Stimulated activated naive B cell treated with anti-CD40 and anti-IgM and Interleukin-4, amounts not matched to agents 10 μg/mL and 1 μg/mL and 100 μg/mL, for 72 hours (primary cell): Measurements from ENCODE around the gene CERS6.

Experiments used
- ATAC-seq, 2 donors: fragments of 150-1000 bp; cut with Tn5 transposase; replicated peaks; 2 replicates each; pipeline ENCODE4 v1.10.0; 2021; ENCODE audit warnings: moderate library complexity in 1 of 2
- DNase-seq: peaks from one replicate; pipeline ENCODE4 v3.0.0; 2021
- H3K27ac Mint-ChIP-seq: one replicate; pipeline ENCODE4 v1.8.0; 2022; ENCODE audit warnings: mild to moderate bottlenecking, mixed read lengths
- H3K27me3 Mint-ChIP-seq, 2 donors: one replicate each; pipeline ENCODE4 v1.8.0; 2022; ENCODE audit warnings: mixed read lengths in 2 of 2
- H3K36me3 Mint-ChIP-seq, 2 donors: one replicate each; pipeline ENCODE4 v1.8.0; 2022; ENCODE audit warnings: mixed read lengths in 2 of 2, mild to moderate bottlenecking in 1 of 2
- H3K4me1 Mint-ChIP-seq, 2 donors: one replicate each; pipeline ENCODE4 v1.8.0; 2022; ENCODE audit warnings: mixed read lengths in 2 of 2, mild to moderate bottlenecking in 1 of 2
- H3K4me3 Mint-ChIP-seq, 2 donors: one replicate each; pipeline ENCODE4 v1.8.0; 2022; ENCODE audit warnings: mild to moderate bottlenecking in 2 of 2, mixed read lengths in 2 of 2, moderate library complexity in 1 of 2
- H3K9me3 Mint-ChIP-seq, 2 donors: one replicate each; pipeline ENCODE4 v1.8.0; 2022; ENCODE audit warnings: mixed read lengths in 2 of 2, mild to moderate bottlenecking in 1 of 2

Gene CERS6

GRCh38 chr2:168453404-168453803, 2.7 kb upstream of the CERS6 start:
- ATAC-seq (no peak), DNase-seq (no peak)
- Mint-ChIP-seq H3K27me3 (no peaks in the 10 kb centered on the region), H3K36me3 (no peaks in the 10 kb centered on the region), H3K27ac (no peak overlapping the region), H3K4me1 (peaks cover 5 to 12% of the 10 kb centered on the region in 2 donors), H3K4me3 (no peak overlapping the region), H3K9me3 (no peaks in the 10 kb centered on the region)

GRCh38 chr2:168454737-168455644, 1.1 kb upstream of the CERS6 start:
- Mint-ChIP-seq H3K27ac (no peak overlapping the region), H3K27me3 (no peaks in the 10 kb centered on the region)
- ATAC-seq, result no peak

GRCh38 chr2:168456521-168457189, 583 bp downstream of the CERS6 start:
- Mint-ChIP-seq H3K9me3 (no peaks in the 10 kb centered on the region), H3K27ac (peak overlapping the region; percentile 44), H3K4me3 (no peak overlapping the region), H3K4me1 (peaks cover 15 to 41% of the 10 kb centered on the region in 2 donors), H3K36me3 (peaks cover 5 to 11% of the 10 kb centered on the region in 2 donors), H3K27me3 (no peaks in the 10 kb centered on the region)
- DNase-seq (peak; percentile 20), ATAC-seq (peak; percentile 37 to 46)

More at GRCh38 chr2:168454737-168455644, 1.1 kb upstream of the CERS6 start:
- no peaks in the 10 kb centered on the region for H3K9me3 Mint-ChIP-seq
- DNase-seq, result no peak
- H3K4me3 Mint-ChIP-seq, result no peak overlapping the region
- H3K36me3 Mint-ChIP-seq, result peaks cover 4% of the 10 kb centered on the region in 2 donors
- H3K4me1 Mint-ChIP-seq, result peaks cover 8 to 26% of the 10 kb centered on the region in 2 donors

GRCh38 chr2:168457190-168457895, 1.3 kb downstream of the CERS6 start:
- peaks cover 17 to 48% of the 10 kb centered on the region in 2 donors for H3K4me1 Mint-ChIP-seq
- peak; percentile 13 to 31 for ATAC-seq
- no peaks in the 10 kb centered on the region for H3K9me3 Mint-ChIP-seq
- H3K27ac Mint-ChIP-seq, result peak overlapping the region; percentile 60
- no peak overlapping the region for H3K4me3 Mint-ChIP-seq
- no peak for DNase-seq
- H3K27me3 Mint-ChIP-seq, result no peaks in the 10 kb centered on the region
- peaks cover 5 to 11% of the 10 kb centered on the region in 2 donors for H3K36me3 Mint-ChIP-seq

GRCh38 chr2:168458139-168458538, 2.1 kb downstream of the CERS6 start:
- Mint-ChIP-seq H3K27me3 (no peaks in the 10 kb centered on the region), H3K27ac (no peak overlapping the region), H3K9me3 (no peaks in the 10 kb centered on the region), H3K36me3 (peaks cover 5 to 11% of the 10 kb centered on the region in 2 donors), H3K4me1 (peaks cover 17 to 48% of the 10 kb centered on the region in 2 donors), H3K4me3 (no peak overlapping the region)
- no peak for ATAC-seq
- DNase-seq, result no peak

- Mint-ChIP-seq H3K27me3 (no peaks in the 10 kb centered on the region), H3K36me3 (peaks cover 5 to 11% of the 10 kb centered on the region in 2 donors), H3K4me1 (peaks cover 17 to 49% of the 10 kb centered on the region in 2 donors), H3K9me3 (no peaks in the 10 kb centered on the region), H3K4me3 (no peak overlapping the region), H3K27ac (no peak overlapping the region)
- ATAC-seq (no peak), DNase-seq (no peak)
Observed at GRCh38 chr2:168459256-168459655, 3.2 kb downstream of the CERS6 start.

DNA sequence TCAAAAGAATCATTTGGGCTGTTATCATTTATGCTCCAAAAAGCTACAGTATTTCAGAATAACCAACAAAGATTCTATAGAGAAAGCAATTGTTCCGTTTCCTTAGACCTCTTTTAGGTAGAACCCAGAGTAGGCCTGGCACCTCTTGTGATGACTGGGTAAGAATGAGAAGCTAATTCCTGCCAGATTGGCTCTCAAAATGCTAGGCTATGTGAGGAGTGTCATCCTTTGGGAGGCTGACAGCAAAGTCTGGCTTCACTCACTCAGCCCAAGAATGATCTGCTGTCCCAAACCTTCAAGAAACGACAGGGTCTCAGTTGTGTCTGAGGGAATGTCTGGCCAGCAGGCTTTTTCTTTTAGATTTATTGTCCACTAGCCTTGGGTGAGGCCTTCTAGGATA, 4.5 kb downstream of the CERS6 start:
- no peaks in the 10 kb centered on the region for H3K9me3 Mint-ChIP-seq
- no peak overlapping the region for H3K4me3 Mint-ChIP-seq
- no peaks in the 10 kb centered on the region for H3K27me3 Mint-ChIP-seq
- H3K4me1 Mint-ChIP-seq, result peaks cover 25 to 62% of the 10 kb centered on the region in 2 donors
- H3K36me3 Mint-ChIP-seq, result peaks cover 5 to 13% of the 10 kb centered on the region in 2 donors
- DNase-seq, result no peak
- no peak for ATAC-seq
- H3K27ac Mint-ChIP-seq, result no peak overlapping the region

GRCh38 chr2:168461178-168461941, 5.3 kb downstream of the CERS6 start:
- H3K27me3 Mint-ChIP-seq, result no peaks in the 10 kb centered on the region
- H3K9me3 Mint-ChIP-seq, result no peaks in the 10 kb centered on the region
- ATAC-seq, result no peak
- no peak overlapping the region for H3K4me3 Mint-ChIP-seq
- peaks cover 28 to 70% of the 10 kb centered on the region in 2 donors for H3K4me1 Mint-ChIP-seq
- peaks cover 5 to 14% of the 10 kb centered on the region in 2 donors for H3K36me3 Mint-ChIP-seq
- H3K27ac Mint-ChIP-seq, result no peak overlapping the region
- no peak for DNase-seq

DNA sequence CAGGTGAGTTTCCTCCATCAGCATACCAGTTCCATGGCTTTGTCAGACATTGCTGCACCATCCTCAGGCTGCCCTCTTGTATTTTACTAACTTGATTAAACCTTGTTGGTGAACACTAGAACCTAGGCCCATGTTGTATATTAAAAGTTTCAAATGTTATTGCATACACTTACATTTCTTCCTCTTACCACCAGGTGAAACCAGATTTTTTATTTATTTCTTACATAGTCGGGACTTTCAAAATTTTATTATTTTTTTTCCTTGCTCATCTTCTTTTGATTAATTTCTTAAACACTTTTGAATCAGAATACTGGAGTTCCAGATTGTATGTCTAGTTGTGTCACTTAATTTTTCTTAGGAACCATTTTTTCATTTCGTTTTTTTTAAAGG, 5.9 kb downstream of the CERS6 start:
- no peak for ATAC-seq
- Mint-ChIP-seq H3K27me3 (no peaks in the 10 kb centered on the region), H3K27ac (no peak overlapping the region), H3K4me3 (no peak overlapping the region), H3K36me3 (peaks cover 5 to 14% of the 10 kb centered on the region in 2 donors), H3K4me1 (peaks cover 33 to 76% of the 10 kb centered on the region in 2 donors), H3K9me3 (no peaks in the 10 kb centered on the region)
- no peak for DNase-seq

DNA sequence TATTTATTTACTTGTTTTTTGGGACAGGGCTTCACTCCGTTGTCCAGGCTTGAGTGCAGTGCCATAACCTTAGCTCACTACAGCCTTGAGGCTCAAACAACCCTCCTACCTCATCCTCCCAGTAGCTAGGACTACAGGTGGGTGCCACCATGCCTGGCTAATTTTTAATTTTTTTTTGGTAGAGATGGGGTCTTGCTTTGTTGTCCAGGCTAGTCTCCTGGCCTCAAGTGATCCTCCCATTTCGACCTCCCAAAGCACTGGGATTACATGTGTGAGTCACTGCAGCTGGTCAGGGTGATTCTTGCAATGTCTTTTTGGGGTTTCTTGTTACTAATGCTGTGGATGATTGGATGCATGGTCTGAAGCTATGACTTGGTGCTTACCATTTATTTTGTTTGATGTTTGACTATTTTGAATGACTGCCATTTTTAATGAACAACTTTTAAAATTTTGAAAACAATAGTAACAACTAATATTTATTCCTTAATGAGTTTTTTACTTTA, 6.5 kb downstream of the CERS6 start:
- H3K27me3 Mint-ChIP-seq, result no peaks in the 10 kb centered on the region
- no peak overlapping the region for H3K4me3 Mint-ChIP-seq
- H3K4me1 Mint-ChIP-seq, result peaks cover 34 to 79% of the 10 kb centered on the region in 2 donors
- ATAC-seq (no peak), DNase-seq (no peak)
- H3K9me3 Mint-ChIP-seq, result no peaks in the 10 kb centered on the region
- no peak overlapping the region for H3K27ac Mint-ChIP-seq
- peaks cover 5 to 14% of the 10 kb centered on the region in 2 donors for H3K36me3 Mint-ChIP-seq

DNA sequence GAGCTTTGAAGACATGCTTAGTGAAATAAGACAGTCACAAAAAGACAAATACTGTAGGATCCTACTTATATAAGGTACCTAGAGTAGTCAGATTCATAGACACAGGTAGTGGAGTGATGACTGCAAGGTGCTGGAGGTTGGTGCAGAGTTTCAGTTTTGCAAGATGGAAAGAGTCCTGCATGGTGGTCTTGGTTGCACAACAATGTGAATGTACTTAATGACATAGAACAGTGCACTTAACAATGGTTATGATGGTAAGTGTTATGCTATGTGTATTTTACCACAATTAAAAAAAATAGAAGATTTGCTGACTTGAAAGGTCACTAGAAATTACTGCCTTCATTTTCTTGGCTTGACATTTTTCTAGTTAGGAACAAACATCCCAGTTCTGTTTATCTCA, 9.5 kb downstream of the CERS6 start:
- peaks cover 47 to 82% of the 10 kb centered on the region in 2 donors for H3K4me1 Mint-ChIP-seq
- H3K36me3 Mint-ChIP-seq, result peaks cover 4 to 9% of the 10 kb centered on the region in 2 donors
- no peaks in the 10 kb centered on the region for H3K9me3 Mint-ChIP-seq
- ATAC-seq (no peak), DNase-seq (no peak)
- no peak overlapping the region for H3K27ac Mint-ChIP-seq
- no peak overlapping the region for H3K4me3 Mint-ChIP-seq
- no peaks in the 10 kb centered on the region for H3K27me3 Mint-ChIP-seq

DNA sequence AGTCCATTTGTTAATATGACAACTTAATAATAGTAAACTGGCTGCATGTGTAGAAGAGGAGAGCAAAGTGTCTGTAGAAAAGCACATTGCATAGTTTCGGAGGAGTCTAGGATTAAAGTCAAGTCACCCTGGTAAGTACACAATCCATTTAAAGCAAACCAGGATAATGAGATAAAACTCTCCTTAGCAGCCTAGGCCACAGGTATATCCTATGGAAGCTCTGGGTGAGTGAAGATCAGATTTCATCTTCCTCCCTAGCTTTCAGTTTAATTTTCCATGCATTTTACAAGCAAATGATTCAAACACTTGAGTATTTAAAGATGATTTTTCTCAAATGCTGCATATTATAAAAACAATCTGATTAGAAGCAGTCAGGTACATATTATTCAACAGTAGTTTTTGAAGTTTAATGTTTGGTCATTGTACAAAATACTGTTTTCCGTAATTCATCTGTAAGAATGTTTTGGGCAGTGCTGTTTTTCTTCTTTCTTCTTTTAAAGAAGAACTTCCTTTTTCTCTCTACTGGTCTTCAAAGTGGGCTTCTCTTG, 10.2 kb downstream of the CERS6 start:
- peaks cover 47 to 82% of the 10 kb centered on the region in 2 donors for H3K4me1 Mint-ChIP-seq
- peaks cover 4 to 5% of the 10 kb centered on the region in 2 donors for H3K36me3 Mint-ChIP-seq
- ATAC-seq (no peak), DNase-seq (no peak)
- no peaks in the 10 kb centered on the region for H3K9me3 Mint-ChIP-seq
- H3K4me3 Mint-ChIP-seq, result peak overlapping the region; percentile 45 to 73
- no peaks in the 10 kb centered on the region for H3K27me3 Mint-ChIP-seq
- no peak overlapping the region for H3K27ac Mint-ChIP-seq

- ATAC-seq (peak in 1 of 2 donors; percentile 19), DNase-seq (no peak)
- Mint-ChIP-seq H3K27me3 (no peaks in the 10 kb centered on the region), H3K27ac (peak overlapping the region; percentile 3), H3K9me3 (no peaks in the 10 kb centered on the region), H3K4me1 (peaks cover 43 to 75% of the 10 kb centered on the region in 2 donors), H3K4me3 (peak overlapping the region; percentile 45 to 73), H3K36me3 (peaks cover 3 to 4% of the 10 kb centered on the region in 2 donors)
Observed at GRCh38 chr2:168466834-168467565, 10.9 kb downstream of the CERS6 start.
